Breast epithelium (tissue), 4 donors: ENCODE data around the gene KLKB1. TPM values are rescaled to one million over a fixed set of nuclear protein-coding genes. Genes with fewer than 3 reads are reported as not detected.

Experiments used
- DNase-seq, 2 donors: peaks; one replicate each; pipeline ENCODE4 v3.0.0-alpha.2; 2019; ENCODE audit warnings: low spot score in 2 of 2
- H3K27ac ChIP-seq, 2 donors: fragments of 200-600 bp; sonication (generic) in 1 of 2; one replicate each; pipeline ENCODE4 v1.5.1; 2016 to 2019; ENCODE audit warnings: mild to moderate bottlenecking in 1 of 2
- H3K27me3 ChIP-seq, 2 donors: fragments of 200-600 bp; sonication (generic) in 1 of 2; one replicate each; pipeline versions ENCODE4 v1.5.1 to v1.6.0; 2017 to 2019; ENCODE audit warnings: control low read depth in 1 of 2, mild to moderate bottlenecking in 1 of 2
- H3K36me3 ChIP-seq: fragments of 200-600 bp; one replicate; pipeline ENCODE4 v1.5.1; 2019
- H3K4me1 ChIP-seq, 2 donors: fragments of 200-600 bp; sonication (generic); one replicate each; pipeline ENCODE4 v1.5.1; 2016 to 2019; ENCODE audit warnings: control low read depth in 1 of 2
- H3K4me3 ChIP-seq, 3 donors: fragments of 200-600 bp; sonication (generic); 1 replicate in 2 of 3; 2 replicates in 1 of 3; pipeline ENCODE4 v1.5.1; 2016 to 2019; ENCODE audit warnings: mild to moderate bottlenecking in 3 of 3, moderate library complexity in 2 of 3
- H3K9me3 ChIP-seq, 2 donors: fragments of 200-600 bp; sonication (generic) in 1 of 2; one replicate each; pipeline ENCODE4 v1.5.1; 2016 to 2019; ENCODE audit warnings: control low read depth in 1 of 2
- POLR2A ChIP-seq: fragments of 450-650 bp; IDR thresholded peaks from one replicate; pipeline ENCODE4 v1.6.1; 2016; ENCODE audit warnings: antibody characterized with exemption, mild to moderate bottlenecking, moderate library complexity
- POLR2AphosphoS5 ChIP-seq, 3 donors: sonication (generic); formaldehyde crosslinking; IDR thresholded peaks; one replicate each; pipeline ENCODE4 v1.6.1; 2017; ENCODE audit warnings: antibody characterized with exemption in 3 of 3
- intact Hi-C: fragments of 100-400 bp; cut with DNase I; formaldehyde crosslinking; loops from one replicate; pipeline ENCODE4 v1.15.1; 2023; ENCODE audit warnings: low total_unique reads
- total RNA-seq, 3 donors: library from RNA; depleted of rRNA; stranded (reverse); fragments of >200 nt; gene quantifications; one replicate each; pipeline ENCODE4 v1.1.0, GENCODE V29; 2016
- TF ChIP-seq, protein P1 (sequence below), 3 donors: fragments of 450-650 bp; IDR thresholded peaks; one replicate each; pipeline ENCODE4 v1.5.1; 2016 to 2017; ENCODE audit warnings: antibody characterized with exemption in 3 of 3, mild to moderate bottlenecking in 3 of 3, moderate library complexity in 3 of 3

KLKB1 gene
- total RNA-seq, 3 donors from 2014 or later: 0.33 to 1.2 (median 0.96) TPM

- Histone ChIP-seq H3K27me3 (no peaks in the 10 kb centered on the region), H3K27ac (peak within 1 kb of the TSS; percentile 90 to 99), H3K9me3 (no peaks in the 10 kb centered on the region), H3K4me1 (peaks cover 0 to 6% of the 10 kb centered on the region in 2 donors), H3K36me3 (no peaks in the 10 kb centered on the region), H3K4me3 (peak within 1 kb of the TSS; percentile 84 to 99 (median 87))
- intact Hi-C loops: loop anchor here (5.0 kb wide), 1 partner anchor 281 kb away; no protein-coding TSS in a partner anchor
- TF ChIP-seq POLR2AphosphoS5 (IDR thresholded peaks at IDR 0.05): peak; percentile 35 to 82 (median 69)
- TF ChIP-seq, protein P1, sequence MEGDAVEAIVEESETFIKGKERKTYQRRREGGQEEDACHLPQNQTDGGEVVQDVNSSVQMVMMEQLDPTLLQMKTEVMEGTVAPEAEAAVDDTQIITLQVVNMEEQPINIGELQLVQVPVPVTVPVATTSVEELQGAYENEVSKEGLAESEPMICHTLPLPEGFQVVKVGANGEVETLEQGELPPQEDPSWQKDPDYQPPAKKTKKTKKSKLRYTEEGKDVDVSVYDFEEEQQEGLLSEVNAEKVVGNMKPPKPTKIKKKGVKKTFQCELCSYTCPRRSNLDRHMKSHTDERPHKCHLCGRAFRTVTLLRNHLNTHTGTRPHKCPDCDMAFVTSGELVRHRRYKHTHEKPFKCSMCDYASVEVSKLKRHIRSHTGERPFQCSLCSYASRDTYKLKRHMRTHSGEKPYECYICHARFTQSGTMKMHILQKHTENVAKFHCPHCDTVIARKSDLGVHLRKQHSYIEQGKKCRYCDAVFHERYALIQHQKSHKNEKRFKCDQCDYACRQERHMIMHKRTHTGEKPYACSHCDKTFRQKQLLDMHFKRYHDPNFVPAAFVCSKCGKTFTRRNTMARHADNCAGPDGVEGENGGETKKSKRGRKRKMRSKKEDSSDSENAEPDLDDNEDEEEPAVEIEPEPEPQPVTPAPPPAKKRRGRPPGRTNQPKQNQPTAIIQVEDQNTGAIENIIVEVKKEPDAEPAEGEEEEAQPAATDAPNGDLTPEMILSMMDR (IDR thresholded peaks at IDR 0.05): no peak
- peak; percentile 43 for TF ChIP-seq POLR2A
- DNase-seq: peak; percentile 30 to 61
Observed at GRCh38 chr4:186191200-186192065, 35.9 kb upstream of the KLKB1 start, which contains the start of gene CYP4V2. Gene CYP4V2 (plus strand): TSS chr4:186191567. CDS start chr4:186191824, 257 bp downstream.

GRCh38 chr4:186192066-186192612, 35.2 kb upstream of the KLKB1 start:
- Histone ChIP-seq H3K27ac (peak overlapping the region; percentile 90 to 99), H3K4me1 (peaks cover 0 to 6% of the 10 kb centered on the region in 2 donors), H3K9me3 (no peaks in the 10 kb centered on the region), H3K4me3 (peak overlapping the region; percentile 84 to 99 (median 87)), H3K27me3 (no peaks in the 10 kb centered on the region), H3K36me3 (no peaks in the 10 kb centered on the region)
- DNase-seq: peak in 1 of 2 donors; percentile 25
- intact Hi-C loops: loop anchor here (5.0 kb wide), 1 partner anchor 280 kb away; no protein-coding TSS in a partner anchor
- TF ChIP-seq POLR2A: no peak
- TF ChIP-seq, protein P1 (IDR thresholded peaks at IDR 0.05): no peak
- TF ChIP-seq POLR2AphosphoS5 (IDR thresholded peaks at IDR 0.05): no peak

DNA sequence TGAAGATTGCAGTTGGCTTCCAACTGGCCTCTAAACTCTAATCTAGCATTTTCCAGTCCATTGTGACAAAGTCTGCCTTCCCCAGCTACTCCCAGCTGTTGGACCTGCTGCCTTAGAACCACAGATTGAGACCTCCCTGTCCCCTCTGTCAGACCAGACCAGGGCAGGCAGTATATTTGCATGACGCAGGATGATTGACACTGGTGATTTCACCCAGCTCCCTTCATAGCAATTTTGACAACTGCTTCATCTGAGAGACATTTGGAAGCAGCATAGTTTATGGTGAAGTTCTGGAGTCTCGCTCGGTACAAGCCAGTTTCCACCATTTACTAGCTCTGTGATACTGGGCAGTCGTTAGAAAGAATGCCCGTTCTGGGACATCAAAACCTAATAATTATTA, 33.5 kb upstream of the KLKB1 start:
- H3K27ac ChIP-seq: peak overlapping the region in 1 of 2 donors; percentile 2
- H3K4me3 ChIP-seq: no peak overlapping the region
- H3K27me3 ChIP-seq: no peaks in the 10 kb centered on the region
- no peaks in the 10 kb centered on the region for H3K36me3 ChIP-seq
- no peak for DNase-seq
- peaks cover 0 to 6% of the 10 kb centered on the region in 2 donors for H3K4me1 ChIP-seq
- H3K9me3 ChIP-seq: no peaks in the 10 kb centered on the region
- intact Hi-C loops: loop anchor here (5.0 kb wide), 1 partner anchor 278 kb away; no protein-coding TSS in a partner anchor
- TF ChIP-seq POLR2AphosphoS5 (IDR thresholded peaks at IDR 0.05) (no peak), POLR2A (no peak)
- TF ChIP-seq, protein P1 (IDR thresholded peaks at IDR 0.05): no peak

GRCh38 chr4:186196063-186196462, 31.2 kb upstream of the KLKB1 start:
- Histone ChIP-seq H3K4me3 (no peak overlapping the region), H3K27me3 (no peaks in the 10 kb centered on the region), H3K36me3 (no peaks in the 10 kb centered on the region), H3K27ac (no peak overlapping the region), H3K4me1 (no peaks in the 10 kb centered on the region), H3K9me3 (no peaks in the 10 kb centered on the region)
- intact Hi-C loops: no loop called here
- DNase-seq: no peak
- TF ChIP-seq POLR2AphosphoS5 (IDR thresholded peaks at IDR 0.05): no peak
- TF ChIP-seq, protein P1 (IDR thresholded peaks at IDR 0.05): no peak
- no peak for TF ChIP-seq POLR2A

DNA sequence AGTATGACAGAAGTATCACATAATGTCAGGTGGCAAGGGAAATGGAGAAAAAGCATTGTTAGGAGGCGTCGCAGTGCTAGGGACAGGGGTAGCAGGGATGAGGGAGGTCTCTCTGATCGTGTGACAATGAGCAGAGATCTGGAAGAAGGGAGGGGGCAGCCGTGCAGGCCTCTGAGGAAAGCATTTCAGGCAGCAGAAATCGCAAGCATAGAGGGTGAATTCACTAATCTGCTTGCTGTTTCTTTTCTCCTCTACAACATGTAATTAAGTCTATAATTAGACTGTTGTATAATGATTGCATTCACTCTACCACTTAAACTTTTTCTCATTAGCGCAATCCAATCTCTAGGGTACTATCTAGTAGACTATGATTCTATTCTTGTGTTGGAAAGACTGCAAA, 26.8 kb upstream of the KLKB1 start:
- TF ChIP-seq POLR2A: no peak
- TF ChIP-seq, protein P1 (IDR thresholded peaks at IDR 0.05): no peak
- no peak for TF ChIP-seq POLR2AphosphoS5 (IDR thresholded peaks at IDR 0.05)
- Histone ChIP-seq H3K9me3 (no peaks in the 10 kb centered on the region), H3K4me1 (no peaks in the 10 kb centered on the region), H3K4me3 (no peak overlapping the region), H3K27me3 (no peaks in the 10 kb centered on the region), H3K27ac (no peak overlapping the region), H3K36me3 (no peaks in the 10 kb centered on the region)
- no peak for DNase-seq
- intact Hi-C loops: no loop called here
